ENCODE data around the gene SMPD4.
A peak's percentile ranks its signal among the peaks of the same experiment; 100 is the strongest.
"Not testable (repeated sequence)": the region's sequence is repeated elsewhere in the genome, so short reads cannot be mapped to it uniquely, and the experiment has no call there.

Gene SMPD4, protein sequence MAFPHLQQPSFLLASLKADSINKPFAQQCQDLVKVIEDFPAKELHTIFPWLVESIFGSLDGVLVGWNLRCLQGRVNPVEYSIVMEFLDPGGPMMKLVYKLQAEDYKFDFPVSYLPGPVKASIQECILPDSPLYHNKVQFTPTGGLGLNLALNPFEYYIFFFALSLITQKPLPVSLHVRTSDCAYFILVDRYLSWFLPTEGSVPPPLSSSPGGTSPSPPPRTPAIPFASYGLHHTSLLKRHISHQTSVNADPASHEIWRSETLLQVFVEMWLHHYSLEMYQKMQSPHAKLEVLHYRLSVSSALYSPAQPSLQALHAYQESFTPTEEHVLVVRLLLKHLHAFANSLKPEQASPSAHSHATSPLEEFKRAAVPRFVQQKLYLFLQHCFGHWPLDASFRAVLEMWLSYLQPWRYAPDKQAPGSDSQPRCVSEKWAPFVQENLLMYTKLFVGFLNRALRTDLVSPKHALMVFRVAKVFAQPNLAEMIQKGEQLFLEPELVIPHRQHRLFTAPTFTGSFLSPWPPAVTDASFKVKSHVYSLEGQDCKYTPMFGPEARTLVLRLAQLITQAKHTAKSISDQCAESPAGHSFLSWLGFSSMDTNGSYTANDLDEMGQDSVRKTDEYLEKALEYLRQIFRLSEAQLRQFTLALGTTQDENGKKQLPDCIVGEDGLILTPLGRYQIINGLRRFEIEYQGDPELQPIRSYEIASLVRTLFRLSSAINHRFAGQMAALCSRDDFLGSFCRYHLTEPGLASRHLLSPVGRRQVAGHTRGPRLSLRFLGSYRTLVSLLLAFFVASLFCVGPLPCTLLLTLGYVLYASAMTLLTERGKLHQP

GRCh38 chr2:130181325-130181879, at the start of gene SMPD4:
TSS of gene SMPD4 (minus strand) at chr2:130181602. CDS start at chr2:130176592, 5,010 bp downstream.
- peak; percentile 87 for DNase-seq (ENCODE audit: low spot score)

GRCh38 chr2:130230907-130231306, 49.5 kb upstream of the SMPD4 start:
- DNase-seq (ENCODE audit: low spot score): not testable (repeated sequence)

- DNase-seq (ENCODE audit: low spot score): not testable (repeated sequence)
Observed at GRCh38 chr2:130230376-130230775, 49.0 kb upstream of the SMPD4 start.

DNA sequence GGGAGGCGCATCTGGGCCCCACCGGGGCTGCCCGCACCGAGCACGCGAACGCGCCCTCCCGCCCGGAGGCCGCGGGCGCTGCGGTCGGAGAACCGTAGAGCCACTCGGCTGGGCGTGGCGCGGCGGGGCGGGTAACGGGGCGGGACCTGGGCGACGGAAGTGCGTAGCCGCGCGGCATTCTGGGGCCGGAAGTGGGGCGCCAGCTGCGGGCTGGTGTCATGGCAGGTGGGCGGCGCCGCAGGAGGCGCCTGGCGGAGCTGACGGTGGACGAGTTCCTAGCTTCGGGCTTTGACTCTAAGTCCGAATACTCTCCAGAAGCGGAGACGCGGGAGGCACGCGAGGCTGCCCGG, 47.7 kb upstream of the SMPD4 start:
- DNase-seq (ENCODE audit: low spot score): not testable (repeated sequence)

GRCh38 chr2:130228467-130229160, 47.2 kb upstream of the SMPD4 start:
- DNase-seq (ENCODE audit: low spot score): not testable (repeated sequence)

- not testable (repeated sequence) for DNase-seq (ENCODE audit: low spot score)
Observed at GRCh38 chr2:130228005-130228404, 46.6 kb upstream of the SMPD4 start.

DNA sequence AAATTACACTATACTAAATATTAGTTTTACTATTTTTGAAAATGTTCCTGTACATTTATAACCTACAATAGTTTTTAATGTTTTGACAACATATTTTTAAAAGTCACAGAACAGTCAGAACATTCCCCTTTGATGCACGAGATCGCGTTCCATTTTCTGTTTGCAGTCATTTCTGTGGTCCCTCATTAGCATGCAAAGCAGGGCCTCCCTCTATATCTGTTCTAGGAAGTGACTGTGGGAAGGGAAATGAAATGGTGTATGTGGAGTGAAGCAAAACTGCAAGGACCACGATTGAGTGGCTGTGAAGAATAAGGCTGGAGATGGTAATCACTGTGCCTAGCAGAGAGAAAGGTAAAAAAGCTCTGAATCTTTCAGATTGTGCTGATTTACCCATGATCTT, 41.1 kb upstream of the SMPD4 start:
- DNase-seq (ENCODE audit: low spot score): not testable (repeated sequence)

DNA sequence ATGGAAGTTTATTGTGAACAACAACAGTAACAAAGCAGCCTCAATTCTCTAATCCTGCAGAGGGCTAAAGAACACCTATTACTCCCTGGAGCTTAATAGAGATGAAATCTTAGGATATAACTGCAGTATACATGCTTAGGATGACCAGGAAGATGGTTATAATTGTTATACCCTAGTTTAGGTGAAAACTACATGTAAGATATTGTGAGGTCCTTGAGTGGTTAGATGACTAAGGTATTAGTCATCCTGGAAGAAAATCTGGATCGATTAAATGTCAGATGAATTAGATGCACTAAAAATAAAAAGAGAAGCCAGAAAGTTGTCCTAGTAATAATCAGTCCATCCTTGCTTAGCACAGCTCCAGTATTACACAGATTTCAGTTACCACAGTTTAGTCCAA, 39.1 kb upstream of the SMPD4 start:
- not testable (repeated sequence) for DNase-seq (ENCODE audit: low spot score)

DNA sequence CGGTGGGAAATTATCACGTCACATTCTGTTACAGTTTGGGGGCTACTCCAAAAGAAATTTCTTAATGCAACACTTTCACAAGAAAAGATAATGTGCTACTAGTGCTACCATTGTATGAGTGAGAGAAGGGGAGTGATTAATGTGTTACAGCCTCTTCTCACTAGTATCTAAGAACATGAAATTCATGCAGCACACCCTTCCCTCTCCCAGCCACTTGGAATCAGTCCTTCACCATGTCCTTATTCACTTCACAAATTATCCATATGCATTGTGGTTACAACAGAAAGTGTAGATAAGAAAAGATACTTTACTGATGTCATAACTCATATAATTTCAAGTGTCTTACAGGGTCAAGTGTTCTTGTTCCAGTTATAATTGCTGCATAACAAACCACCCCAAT, 37.7 kb upstream of the SMPD4 start:
- not testable (repeated sequence) for DNase-seq (ENCODE audit: low spot score)

DNA sequence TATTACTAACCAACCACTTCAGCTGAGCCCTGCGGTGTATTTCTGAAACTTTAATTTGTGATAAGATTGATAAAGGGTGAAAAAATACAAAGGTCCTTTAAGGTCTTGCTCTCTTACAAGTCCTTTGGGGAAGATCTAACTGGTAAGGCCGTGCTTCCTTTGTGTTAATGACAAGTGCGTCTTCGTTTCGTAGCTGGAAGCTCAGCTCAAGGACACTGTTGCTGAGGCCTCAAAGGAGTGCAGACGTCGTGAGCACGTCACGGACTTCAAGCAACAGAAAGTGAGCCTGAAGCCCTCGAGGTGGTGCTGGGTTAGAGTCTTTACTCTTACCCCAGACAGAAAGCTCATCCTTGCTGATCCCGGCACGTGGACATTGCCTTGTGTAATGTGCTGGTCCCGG, 25.6 kb upstream of the SMPD4 start:
- not testable (repeated sequence) for DNase-seq (ENCODE audit: low spot score)

DNA sequence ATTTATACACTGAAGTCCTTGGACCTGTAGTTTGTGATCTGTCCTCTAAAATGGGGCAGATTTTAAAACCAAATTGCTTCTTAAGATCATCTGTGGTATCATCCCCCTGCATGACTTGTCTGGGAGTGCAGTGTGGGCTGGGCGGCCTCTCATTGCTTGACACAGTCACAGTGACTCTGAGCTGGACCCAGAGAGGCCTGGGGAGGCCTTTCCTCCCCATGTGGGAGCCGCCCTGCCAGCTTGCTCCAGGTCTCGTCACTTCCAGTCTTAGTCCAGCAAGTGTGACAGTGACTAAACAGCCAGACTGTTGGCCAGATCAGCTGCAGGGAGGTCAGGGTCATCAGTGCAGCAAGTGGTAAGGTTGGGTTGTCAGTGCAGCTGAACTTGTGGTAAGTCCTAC, 21.7 kb upstream of the SMPD4 start:
- DNase-seq (ENCODE audit: low spot score): not testable (repeated sequence)

DNA sequence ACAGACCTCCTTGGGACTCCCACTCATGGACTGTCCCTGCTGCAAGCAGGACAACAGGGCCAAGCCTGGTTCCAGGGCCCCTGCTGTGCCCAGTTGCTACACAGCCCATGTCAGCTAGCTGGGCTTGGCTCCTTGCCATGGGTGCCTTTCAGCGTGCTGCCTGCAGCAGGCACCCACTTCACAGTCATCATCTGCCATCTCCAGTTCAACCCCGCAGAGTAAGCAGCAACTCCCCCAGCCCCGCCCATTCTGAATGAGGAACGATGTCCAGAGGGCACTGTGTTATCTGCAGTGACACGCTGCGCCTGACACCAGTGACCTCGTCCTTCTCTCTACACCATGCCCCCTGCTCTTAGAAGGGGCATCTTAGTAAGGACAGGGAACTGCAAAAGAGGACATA, 21.1 kb upstream of the SMPD4 start:
- peak; percentile 23 for DNase-seq (ENCODE audit: low spot score)

GRCh38 chr2:130198343-130198742, 16.9 kb upstream of the SMPD4 start, which contains the start of gene TUBA3E:
TSS of gene TUBA3E (minus strand) at chr2:130198439. CDS start at chr2:130198360, 79 bp downstream.
- DNase-seq (ENCODE audit: low spot score): no peak

DNA sequence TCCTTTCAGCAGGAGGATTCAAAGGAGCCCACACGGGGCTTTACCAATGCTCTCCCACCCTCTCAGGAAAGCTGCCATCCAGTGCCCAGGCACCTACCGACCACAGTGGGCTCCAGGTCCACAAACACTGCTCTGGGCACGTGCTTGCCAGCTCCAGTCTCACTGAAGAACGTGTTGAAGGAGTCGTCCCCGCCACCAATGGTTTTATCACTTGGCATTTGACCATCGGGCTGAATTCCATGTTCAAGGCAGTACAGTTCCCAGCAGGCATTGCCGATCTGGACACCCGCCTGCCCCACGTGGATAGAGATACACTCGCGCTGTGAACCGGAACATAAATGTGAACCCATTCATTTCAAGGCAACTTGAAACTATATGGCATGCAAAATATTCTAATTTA, 14.7 kb upstream of the SMPD4 start:
- not testable (repeated sequence) for DNase-seq (ENCODE audit: low spot score)

DNA sequence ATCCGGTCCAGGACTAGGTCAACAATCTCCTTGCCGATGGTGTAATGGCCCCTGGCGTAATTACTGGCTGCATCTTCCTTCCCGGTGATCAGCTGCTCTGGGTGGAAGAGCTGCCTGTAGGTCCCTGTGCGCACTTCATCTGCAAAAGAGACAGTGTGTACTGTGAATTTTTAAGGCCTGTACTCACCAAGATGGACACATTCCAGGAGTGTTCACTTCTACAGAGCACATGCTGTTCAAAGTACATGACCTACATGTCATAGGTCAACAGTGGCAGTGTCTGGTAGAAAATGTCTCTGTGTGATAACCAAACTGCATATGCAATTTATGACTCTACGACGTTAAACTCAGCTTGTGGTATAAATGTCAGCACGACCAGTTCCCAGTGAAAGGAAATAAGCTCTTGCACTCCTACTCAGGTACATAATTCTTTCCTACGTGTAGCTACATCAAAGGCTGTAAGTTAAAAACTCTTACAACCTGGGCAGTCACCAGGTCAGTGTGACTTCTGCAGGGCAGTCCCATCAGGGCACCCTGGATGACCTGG, 13.8 kb upstream of the SMPD4 start:
- not testable (repeated sequence) for DNase-seq (ENCODE audit: low spot score)

DNA sequence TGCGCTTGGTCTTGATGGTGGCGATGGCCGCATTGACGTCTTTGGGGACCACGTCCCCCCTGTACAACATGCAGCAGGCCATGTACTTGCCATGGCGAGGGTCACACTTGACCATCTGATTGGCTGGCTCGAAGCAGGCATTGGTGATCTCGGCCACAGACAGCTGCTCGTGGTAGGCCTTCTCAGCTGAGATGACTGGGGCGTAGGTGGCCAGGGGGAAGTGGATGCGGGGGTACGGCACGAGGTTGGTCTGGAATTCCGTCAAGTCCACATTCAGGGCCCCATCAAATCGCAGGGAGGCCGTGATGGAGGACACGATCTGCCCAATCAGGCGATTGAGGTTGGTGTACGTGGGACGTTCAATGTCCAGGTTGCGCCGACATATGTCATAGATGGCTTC, 12.4 kb upstream of the SMPD4 start:
- not testable (repeated sequence) for DNase-seq (ENCODE audit: low spot score)

GRCh38 chr2:130192451-130192850, 11.0 kb upstream of the SMPD4 start:
- DNase-seq (ENCODE audit: low spot score): not testable (repeated sequence)

DNA sequence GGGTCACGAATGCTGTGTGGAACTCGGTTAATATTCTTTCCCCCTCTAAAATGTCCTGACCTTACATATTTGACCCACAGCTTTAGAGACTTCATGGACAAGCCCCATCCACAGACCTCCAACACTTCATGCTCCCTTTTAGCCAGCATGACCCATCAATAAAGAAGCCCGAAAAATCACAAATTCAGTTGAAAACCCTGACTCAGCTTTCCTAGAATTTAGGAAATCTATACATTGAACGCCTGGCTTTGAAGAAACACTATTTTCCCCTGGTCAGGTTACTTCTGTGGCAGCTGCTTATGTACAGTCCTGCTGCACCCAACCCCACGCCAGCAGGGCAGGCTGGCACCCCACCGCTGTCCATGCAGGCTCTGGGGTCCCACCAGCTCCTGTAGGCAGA, 9.9 kb upstream of the SMPD4 start:
- DNase-seq (ENCODE audit: low spot score): not testable (repeated sequence)

- DNase-seq (ENCODE audit: low spot score): no peak
Observed at GRCh38 chr2:130190237-130190636, 8.8 kb upstream of the SMPD4 start.

- DNase-seq (ENCODE audit: low spot score): not testable (repeated sequence)
Observed at GRCh38 chr2:130188958-130189357, 7.6 kb upstream of the SMPD4 start.
